Measurements from ENCODE around the gene IQGAP2.
"Not testable (repeated sequence)": the region's sequence is repeated elsewhere in the genome, so short reads cannot be mapped to it uniquely, and the experiment has no call there.

Gene IQGAP2

GRCh38 chr5:76489877-76490688, 87.0 kb downstream of the IQGAP2 start:
- no peak for DNase-seq

GRCh38 chr5:76490960-76491359, 87.9 kb downstream of the IQGAP2 start:
- DNase-seq: no peak
- in situ Hi-C loops (cut with MboI; ENCODE audit: low pct_unique_long_range_greater_than_20kb, low sequenced_read_pairs): no loop called here

More at GRCh38 chr5:76489877-76490688, 87.0 kb downstream of the IQGAP2 start:
- in situ Hi-C loops (cut with MboI; ENCODE audit: low pct_unique_long_range_greater_than_20kb, low sequenced_read_pairs): no loop called here

DNA sequence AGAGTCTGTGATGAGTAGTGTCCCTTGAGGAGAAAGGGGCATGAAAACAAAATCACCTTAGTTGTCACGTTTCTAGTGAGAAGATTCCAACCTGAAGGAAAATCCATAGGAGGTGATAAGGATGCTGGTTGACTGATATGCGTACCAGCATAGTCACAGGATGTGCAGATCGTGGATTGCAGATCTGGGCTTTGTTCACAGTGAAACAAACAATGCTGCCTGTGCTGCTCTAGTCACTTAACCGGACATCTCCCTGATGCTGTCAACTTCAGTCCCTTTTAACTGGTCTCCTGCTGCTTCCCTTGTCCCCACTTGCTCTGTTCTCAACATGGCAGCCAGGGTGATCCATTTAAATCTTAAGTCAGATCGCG, 89.7 kb downstream of the IQGAP2 start:
- in situ Hi-C loops (cut with MboI; ENCODE audit: low pct_unique_long_range_greater_than_20kb, low sequenced_read_pairs): no loop called here
- DNase-seq: no peak

GRCh38 chr5:76493190-76493837, 90.2 kb downstream of the IQGAP2 start:
- in situ Hi-C loops (cut with MboI; ENCODE audit: low pct_unique_long_range_greater_than_20kb, low sequenced_read_pairs): no loop called here
- no peak for DNase-seq

- in situ Hi-C loops (cut with MboI; ENCODE audit: low pct_unique_long_range_greater_than_20kb, low sequenced_read_pairs): no loop called here
Observed at GRCh38 chr5:76494201-76494600, 91.1 kb downstream of the IQGAP2 start.

GRCh38 chr5:76495870-76496269, 92.8 kb downstream of the IQGAP2 start:
- no peak for DNase-seq
- in situ Hi-C loops (cut with MboI; ENCODE audit: low pct_unique_long_range_greater_than_20kb, low sequenced_read_pairs): no loop called here

More at GRCh38 chr5:76494201-76494600, 91.1 kb downstream of the IQGAP2 start:
- no peak for DNase-seq

DNA sequence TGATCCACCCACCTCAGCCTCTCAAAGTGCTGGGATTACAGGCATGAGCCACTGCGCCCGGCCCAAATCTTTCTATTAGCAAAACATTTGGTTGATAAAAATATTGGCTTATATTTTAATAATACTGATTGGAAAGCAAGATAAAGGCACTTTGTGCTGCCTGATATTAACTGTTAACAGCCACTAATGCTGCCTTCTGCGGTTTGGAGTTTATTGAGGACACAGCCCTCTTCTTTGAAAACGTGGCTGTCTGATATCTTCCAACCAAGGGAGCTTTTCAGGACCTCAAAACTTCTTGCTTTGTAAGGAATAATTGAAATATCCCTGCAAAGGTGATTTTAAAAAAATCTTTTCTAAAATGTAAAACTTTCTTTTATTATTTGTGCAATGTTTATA, 94.0 kb downstream of the IQGAP2 start:
- in situ Hi-C loops (cut with MboI; ENCODE audit: low pct_unique_long_range_greater_than_20kb, low sequenced_read_pairs): no loop called here
- DNase-seq: no peak

DNA sequence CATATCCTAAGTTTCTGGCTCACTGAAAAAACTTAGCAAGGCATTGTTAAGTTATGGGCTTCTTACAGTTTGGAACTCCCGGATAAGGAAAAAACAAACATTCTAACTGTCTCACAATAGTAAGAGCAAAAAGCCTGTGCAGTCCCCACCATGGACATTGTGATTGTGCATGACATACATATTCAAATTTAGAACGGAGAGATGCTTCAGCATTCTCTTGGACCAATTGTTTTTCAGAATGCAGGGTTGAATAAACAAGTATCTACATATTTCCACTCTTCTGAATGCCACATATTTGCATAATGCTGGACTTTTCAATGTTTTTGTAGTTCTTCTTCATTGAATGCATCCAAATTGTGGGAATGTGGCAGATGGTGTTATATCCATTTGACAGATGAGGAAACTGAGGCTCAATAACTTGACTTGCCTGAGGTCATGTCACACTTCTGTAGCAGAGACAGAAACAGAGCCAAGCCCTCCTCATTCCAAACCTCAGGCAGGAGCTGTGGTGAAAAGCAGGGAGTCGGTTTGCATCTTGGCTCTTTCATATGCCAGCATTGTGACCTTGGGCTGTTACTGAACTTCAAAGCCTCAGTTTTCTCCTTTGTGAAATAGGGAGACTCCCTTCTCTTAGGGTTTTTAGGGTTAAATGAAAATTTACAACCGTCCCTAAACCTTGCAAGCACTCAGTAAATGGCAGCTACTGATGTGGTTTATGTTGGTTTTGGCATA, 95.1 kb downstream of the IQGAP2 start:
- in situ Hi-C loops (cut with MboI; ENCODE audit: low pct_unique_long_range_greater_than_20kb, low sequenced_read_pairs): no loop called here
- no peak for DNase-seq

DNA sequence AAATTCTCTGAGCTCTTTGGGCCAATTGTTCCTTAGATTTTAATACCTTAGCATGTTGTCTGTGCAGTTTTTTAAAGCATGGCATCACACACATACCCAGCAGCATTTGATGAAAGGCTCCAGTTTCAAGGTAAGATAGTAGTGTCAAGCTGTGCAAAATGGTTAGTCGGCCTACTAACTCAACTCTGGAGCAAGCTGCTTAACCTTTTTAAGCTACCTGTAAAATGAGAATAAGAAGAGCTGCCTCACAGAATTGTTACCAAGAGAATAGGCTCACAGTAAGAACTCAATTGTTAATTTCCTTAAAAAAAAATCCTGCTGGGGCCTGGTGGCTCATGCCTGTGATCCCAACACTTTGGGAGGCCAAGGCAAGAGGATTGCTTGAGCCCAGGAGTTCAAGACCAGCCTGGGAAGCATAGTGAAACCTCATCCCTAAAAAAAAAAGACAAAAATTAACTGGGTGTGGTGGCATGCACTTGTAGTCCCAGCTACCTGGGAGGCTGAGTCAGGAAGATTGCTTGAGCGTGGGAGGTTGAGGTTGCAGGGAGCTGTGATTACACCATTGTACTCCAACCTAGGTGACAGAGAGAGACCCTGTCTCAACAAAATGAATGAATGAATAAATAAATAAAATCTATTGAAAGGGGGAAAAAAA, 96.5 kb downstream of the IQGAP2 start:
- in situ Hi-C loops (cut with MboI; ENCODE audit: low pct_unique_long_range_greater_than_20kb, low sequenced_read_pairs): no loop called here
- no peak for DNase-seq

GRCh38 chr5:76500633-76501393, 97.7 kb downstream of the IQGAP2 start:
- in situ Hi-C loops (cut with MboI; ENCODE audit: low pct_unique_long_range_greater_than_20kb, low sequenced_read_pairs): no loop called here
- DNase-seq: no peak

DNA sequence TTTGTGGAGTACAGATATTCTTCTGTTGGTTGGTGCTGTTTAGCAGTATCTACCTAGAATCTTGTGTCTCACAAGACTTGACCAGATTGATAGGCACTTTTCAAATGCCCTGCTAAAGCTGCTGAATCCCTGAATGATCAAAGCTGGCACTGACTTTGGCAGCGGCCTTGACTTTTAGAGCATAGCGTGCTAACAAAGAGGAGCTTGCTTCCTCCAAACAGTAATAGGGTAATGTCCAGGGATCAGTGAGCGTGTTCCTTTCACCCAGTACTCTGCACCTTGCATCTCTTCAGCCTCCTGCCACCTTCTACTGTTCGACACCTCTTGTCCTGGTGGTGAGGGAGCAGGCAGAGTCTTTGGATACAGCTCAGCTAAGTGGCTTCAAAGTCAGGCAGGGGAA, 100.8 kb downstream of the IQGAP2 start:
- in situ Hi-C loops (cut with MboI; ENCODE audit: low pct_unique_long_range_greater_than_20kb, low sequenced_read_pairs): no loop called here
- DNase-seq: no peak

DNA sequence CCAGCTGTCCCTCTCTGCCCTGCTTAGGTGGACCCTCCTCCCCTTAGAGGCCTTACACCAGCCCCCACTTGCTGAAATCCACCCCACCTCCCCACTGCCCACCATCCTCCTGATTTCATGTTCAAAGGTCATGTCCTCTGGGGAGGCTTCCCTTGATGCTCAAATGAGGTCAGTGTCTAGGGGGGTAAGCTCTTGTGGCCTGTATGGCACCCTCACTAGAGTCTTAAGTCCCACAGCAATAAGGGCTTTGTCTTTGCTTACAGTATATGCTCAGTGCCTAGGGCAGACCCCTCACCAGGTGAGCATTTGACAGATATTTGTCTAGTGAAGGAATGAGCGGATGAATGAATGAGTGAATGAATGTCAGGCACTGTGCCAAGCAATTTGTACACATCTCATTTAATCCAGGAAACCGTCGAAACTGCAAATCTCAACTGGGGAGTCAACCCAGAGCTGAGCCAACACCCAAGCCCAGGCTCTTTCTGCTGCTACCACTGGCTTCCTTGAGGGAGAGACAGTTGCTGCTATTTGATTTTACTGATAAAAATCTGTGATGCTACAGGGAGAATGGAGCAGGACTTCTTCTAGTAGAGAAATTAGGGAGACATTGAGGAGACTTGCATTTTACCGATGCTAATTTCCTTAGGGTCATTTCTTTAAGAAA, 101.9 kb downstream of the IQGAP2 start:
- in situ Hi-C loops (cut with MboI; ENCODE audit: low pct_unique_long_range_greater_than_20kb, low sequenced_read_pairs): no loop called here
- DNase-seq: no peak

DNA sequence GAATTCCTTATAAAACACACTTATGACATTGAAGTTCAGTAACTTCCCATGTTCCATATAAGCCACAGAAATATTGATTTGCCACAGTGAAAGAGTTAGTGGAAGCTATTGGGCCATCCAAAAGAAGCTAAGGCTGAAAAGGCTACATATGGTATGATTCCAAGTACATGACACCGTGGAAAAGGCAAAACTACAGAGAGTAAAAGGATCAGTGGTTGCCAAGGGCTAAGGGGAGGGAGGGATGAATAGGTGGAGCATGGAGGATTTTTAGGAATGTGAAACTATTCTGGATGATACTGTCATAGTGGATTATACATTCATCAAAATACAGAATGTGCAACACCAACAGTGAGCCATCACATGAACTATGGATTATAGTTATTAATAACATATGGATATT, 110.4 kb downstream of the IQGAP2 start:
- no peak for DNase-seq
- in situ Hi-C loops (cut with MboI; ENCODE audit: low pct_unique_long_range_greater_than_20kb, low sequenced_read_pairs): no loop called here

DNA sequence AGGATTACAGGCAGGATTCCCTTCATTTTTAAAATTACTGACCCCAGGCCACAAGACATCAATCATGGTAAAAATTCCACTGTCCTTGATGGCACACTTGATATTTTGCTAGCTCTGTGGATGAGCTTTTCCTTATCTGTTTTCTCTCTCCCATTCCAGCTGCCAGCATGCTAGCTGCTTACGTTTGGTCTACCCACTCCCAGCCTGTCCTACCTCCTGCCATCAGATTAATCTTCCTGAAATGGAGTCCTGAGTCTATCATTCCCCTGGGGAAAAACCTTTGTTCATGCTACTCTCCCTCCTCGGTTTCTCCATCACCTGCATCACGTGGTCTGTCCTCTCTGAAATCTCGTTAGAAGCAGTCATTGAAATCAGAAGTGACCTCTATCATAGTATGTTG, 111.2 kb downstream of the IQGAP2 start:
- DNase-seq: no peak
- in situ Hi-C loops (cut with MboI; ENCODE audit: low pct_unique_long_range_greater_than_20kb, low sequenced_read_pairs): no loop called here

DNA sequence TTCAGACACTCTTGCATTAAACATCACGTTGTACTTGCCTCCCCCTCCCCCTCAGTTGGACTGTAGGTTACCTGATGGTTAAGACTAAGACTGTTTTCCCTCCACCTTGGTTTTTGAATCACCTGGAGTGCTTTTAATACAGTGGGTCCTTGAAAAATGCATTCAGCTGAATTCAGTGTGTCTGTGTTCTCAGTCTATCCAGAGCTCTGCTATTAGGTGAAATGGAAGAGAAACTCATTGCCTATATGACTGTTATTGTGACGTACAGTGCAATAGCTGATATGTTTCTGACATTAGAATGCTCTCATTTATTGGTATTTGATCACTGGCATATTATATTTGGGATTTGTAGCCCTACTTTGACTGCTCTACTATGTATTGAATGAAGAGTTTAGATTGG, 111.6 kb downstream of the IQGAP2 start:
- no peak for DNase-seq
- in situ Hi-C loops (cut with MboI; ENCODE audit: low pct_unique_long_range_greater_than_20kb, low sequenced_read_pairs): no loop called here

DNA sequence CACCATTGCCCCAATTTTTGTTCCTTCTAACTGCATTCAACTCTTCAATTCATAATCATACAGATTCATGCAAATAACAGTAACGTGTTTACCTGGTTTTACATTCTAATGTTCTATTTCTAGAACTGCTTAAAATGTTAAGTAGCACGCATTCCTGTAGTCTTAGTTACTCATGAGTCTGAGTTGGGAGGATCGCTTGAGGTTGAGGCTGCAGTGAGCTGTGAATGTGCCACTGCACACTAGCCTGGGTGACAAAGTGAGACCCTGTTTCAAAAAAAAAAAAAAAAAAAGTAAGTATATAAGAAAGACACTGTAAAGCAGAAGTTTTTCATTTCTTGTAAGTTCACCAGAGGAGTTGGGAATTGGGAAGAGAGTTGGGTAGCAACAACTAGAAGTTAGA, 114.2 kb downstream of the IQGAP2 start:
- in situ Hi-C loops (cut with MboI; ENCODE audit: low pct_unique_long_range_greater_than_20kb, low sequenced_read_pairs): no loop called here
- DNase-seq: no peak

DNA sequence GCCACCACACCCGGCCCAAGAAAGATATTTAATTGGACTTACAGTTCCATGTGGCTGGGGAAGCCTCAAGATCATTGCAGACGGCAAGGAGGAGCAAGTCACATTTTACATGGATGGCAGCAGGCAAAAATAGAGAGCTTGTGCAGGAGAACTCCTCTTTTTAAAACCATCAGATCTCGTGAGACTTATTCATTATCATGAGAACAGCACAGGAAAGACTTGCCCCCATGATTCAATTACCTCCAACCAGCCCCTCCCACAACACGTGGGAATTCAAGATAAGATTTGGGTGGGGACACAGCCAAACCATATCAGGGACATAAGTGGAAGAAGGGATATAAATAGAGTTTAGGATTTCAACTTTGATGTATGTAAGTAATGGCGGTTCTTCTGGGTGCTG, 115.2 kb downstream of the IQGAP2 start:
- in situ Hi-C loops (cut with MboI; ENCODE audit: low pct_unique_long_range_greater_than_20kb, low sequenced_read_pairs); DNase-seq: not testable (repeated sequence)

- no peak for DNase-seq
- in situ Hi-C loops (cut with MboI; ENCODE audit: low pct_unique_long_range_greater_than_20kb, low sequenced_read_pairs): no loop called here
Observed at GRCh38 chr5:76521240-76521758, 118.2 kb downstream of the IQGAP2 start.

Data from KBM-7 (cell line).